ENCODE measurements around the gene CCDC8.

The CCDC8 gene

DNA sequence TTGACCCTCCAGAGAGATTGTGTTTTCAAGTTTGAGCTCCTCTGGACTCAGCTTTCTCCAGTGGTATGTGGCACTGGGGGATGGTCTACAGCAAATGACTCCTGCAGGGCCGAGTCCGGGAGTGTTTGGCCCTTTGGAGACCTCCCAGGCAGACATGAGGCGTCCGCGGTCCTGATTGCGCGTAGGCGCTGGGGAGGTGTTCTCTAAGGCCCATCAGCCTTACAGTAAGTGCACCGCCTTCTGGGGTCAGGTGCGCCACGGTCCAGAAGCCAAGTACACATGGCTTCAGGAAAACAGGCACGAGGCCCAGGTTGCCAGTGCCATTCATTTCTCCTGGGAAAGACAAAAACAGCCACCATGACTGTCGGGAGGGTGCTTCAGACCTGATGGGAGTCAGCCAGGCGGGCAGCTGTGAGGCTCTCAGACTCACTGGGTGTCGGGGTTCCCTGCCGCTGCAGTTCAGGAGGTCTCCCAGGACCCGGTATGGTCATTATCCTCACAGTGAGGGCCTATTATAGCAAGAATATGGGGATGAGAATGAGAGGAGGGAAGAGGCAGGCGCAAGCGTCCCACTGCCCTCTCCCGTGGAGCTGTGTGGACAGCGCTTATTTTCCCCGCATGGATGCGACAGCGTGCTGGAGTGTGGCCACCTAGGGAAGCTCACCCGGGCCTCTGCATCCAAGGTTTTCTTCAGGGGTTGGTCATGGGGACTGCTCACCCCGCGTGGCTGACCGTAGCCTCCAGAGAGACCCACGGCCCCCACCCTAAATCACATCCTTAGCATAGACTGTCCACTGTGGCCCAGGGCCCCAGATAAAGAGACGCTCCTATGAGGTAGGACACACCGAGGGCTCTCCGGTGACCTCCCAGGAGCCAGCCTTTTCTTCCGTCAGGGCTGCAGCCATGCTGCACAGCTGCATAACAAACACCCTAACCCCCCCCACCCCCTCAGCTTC lies 21.8 kb downstream of the CCDC8 start:
- TF ChIP-seq, protein P1, sequence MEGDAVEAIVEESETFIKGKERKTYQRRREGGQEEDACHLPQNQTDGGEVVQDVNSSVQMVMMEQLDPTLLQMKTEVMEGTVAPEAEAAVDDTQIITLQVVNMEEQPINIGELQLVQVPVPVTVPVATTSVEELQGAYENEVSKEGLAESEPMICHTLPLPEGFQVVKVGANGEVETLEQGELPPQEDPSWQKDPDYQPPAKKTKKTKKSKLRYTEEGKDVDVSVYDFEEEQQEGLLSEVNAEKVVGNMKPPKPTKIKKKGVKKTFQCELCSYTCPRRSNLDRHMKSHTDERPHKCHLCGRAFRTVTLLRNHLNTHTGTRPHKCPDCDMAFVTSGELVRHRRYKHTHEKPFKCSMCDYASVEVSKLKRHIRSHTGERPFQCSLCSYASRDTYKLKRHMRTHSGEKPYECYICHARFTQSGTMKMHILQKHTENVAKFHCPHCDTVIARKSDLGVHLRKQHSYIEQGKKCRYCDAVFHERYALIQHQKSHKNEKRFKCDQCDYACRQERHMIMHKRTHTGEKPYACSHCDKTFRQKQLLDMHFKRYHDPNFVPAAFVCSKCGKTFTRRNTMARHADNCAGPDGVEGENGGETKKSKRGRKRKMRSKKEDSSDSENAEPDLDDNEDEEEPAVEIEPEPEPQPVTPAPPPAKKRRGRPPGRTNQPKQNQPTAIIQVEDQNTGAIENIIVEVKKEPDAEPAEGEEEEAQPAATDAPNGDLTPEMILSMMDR (conservative IDR thresholded peaks at IDR 0.05; ENCODE audit: low read depth, low read length), result no peak
- no peak for DNase-seq (ENCODE audit: low read depth)
- H3K4me3 ChIP-seq (ENCODE audit: low read length), result no peak overlapping the region

DNA sequence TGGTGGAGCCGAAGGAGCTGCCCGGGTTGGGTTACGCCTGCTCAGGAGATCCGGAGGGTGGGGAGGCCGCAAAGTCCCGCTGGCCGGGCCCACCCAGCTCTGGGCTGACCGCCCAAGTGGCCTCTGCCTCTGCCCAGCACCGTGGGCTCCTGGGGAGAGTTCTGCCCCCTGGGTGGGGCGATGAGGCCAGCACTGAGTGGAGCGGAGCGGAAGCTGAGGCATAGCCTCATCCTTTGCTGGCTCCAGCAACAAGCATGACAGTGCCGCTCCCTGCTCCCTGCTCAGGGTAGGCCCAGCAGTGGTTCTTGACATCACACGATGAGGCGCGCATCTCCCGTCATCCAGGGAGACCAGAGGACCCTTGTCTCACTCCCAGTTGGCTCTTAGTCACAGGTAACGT lies 22.5 kb downstream of the CCDC8 start:
- no peak for DNase-seq (ENCODE audit: low read depth)
- TF ChIP-seq, protein P1 (conservative IDR thresholded peaks at IDR 0.05; ENCODE audit: low read depth, low read length), result no peak
- H3K4me3 ChIP-seq (ENCODE audit: low read length), result no peak overlapping the region

DNA sequence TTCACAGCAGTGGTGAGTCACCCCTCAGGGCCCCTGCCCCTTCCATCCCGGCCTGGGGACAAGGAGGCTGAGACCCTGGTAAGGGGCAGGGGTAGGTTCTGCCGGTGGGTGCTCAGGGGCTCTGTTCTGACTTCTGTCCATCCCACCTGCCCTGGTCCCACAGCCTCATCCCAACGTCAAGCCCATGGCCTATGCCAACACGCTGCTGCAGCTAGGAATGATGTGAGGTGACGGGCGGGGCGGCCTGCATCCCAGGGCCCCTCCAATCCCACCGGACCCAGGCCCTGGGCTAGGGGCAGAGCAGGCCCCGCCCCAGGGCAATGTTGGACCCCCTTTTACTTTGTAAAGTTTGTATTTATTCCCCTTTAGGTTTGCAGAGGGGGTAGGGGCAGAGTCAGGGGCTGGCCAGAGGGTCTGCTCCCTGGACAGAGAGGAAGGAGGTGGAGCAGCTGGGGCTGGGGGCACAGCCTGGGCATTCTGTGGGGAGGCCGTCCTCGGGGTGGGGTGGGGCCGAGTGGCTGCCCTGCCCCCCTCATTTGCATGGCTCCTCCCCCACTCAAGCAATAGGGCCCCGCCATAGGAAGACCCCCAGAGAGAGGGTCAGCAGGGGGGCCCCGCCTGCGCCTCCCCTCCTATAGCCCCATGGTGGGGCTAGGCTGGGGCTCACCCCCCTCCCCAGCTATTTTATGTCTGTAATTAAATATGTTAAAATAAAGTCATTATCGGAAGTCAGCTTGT lies 23.1 kb downstream of the CCDC8 start:
- TF ChIP-seq, protein P1 (conservative IDR thresholded peaks at IDR 0.05; ENCODE audit: low read depth, low read length), result no peak
- no peak for DNase-seq (ENCODE audit: low read depth)
- H3K4me3 ChIP-seq (ENCODE audit: low read length), result no peak overlapping the region

DNA sequence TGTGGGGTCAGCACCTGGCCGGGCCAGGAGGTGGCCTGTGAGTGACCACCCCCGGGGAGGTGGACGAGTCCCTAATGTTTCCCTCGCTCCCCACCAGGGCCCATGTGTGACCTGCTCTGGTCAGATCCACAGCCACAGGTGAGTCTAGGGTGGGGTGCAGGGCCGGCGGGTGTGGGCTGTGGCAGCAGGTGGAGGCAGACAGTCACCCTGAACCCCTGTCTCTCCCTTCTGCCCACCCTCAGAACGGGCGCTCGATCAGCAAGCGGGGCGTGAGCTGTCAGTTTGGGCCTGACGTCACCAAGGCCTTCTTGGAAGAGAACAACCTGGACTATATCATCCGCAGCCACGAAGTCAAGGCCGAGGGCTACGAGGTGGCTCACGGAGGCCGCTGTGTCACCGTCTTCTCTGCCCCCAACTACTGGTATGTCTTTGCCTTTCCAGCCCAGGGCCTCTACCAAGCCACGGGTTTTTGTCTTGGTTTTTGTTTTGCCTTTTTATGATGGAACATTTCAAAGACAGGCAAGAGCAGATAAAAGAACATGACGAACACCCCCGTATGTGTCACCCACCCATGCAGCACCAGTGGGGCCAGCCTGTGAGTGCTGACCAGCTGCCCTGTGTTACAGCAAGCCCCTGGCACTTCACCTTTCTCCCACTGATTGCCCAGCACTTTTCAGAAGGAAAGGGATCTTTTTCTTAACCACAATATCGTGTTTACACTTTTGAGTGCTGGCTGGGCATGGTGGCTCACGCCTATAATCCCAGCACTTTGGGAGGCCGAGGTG lies 24.9 kb downstream of the CCDC8 start:
- no peak for DNase-seq (ENCODE audit: low read depth)
- no peak overlapping the region for H3K4me3 ChIP-seq (ENCODE audit: low read length)
- TF ChIP-seq, protein P1 (conservative IDR thresholded peaks at IDR 0.05; ENCODE audit: low read depth, low read length), result no peak

DNA sequence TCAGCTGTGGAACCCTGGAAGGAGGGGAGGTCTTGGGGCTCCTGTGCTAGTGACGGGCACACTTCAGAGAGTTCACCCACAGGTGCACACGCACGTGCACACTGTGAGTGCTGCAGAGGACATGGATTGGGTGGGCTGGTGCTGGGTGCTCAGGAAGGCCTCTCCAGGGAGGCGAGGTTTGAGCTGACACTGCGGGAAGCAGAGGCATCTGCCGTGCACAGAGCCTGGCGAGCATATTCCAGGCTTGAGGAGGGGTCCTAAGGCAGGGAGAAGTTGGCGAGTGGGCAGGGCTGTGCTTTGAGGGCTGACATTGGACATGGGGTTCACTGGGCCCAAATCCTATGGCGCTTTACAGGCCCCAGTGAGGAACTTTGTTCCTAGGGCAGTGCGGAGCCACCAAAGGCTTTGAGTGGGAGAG lies 25.6 kb downstream of the CCDC8 start:
- H3K4me3 ChIP-seq (ENCODE audit: low read length), result no peak overlapping the region
- TF ChIP-seq, protein P1 (conservative IDR thresholded peaks at IDR 0.05; ENCODE audit: low read depth, low read length), result no peak
- no peak for DNase-seq (ENCODE audit: low read depth)

DNA sequence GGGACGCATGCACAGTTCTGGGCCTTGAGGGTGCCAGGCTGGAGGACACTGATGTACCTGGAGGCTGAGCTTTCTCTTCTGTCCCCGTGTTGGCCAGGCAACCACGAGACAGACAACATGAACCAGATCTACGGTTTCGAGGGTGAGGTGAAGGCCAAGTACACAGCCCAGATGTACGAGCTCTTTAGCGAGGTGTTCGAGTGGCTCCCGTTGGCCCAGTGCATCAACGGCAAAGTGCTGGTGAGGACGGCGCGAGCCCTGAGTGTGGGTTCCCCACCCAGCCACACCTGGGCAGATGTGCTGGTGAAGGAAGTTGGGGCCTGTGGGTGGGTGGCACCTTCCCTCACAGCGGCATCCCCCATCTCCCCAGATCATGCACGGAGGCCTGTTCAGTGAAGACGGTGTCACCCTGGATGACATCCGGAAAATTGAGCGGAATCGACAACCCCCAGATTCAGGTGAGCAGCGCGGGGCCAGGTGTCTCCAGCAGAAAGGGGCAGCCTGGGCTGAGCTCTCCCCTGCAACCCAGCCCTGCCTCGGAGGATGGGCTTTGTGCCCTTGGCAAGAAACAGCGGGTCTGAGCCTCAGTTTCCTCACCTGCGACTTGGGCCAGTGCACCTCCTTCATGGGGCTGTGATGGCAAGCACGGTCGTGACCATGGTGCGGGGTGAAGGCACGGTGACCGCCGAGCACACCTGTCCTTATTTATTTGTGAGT lies 26.2 kb downstream of the CCDC8 start:
- DNase-seq (ENCODE audit: low read depth), result no peak
- H3K4me3 ChIP-seq (ENCODE audit: low read length), result no peak overlapping the region
- TF ChIP-seq, protein P1 (conservative IDR thresholded peaks at IDR 0.05; ENCODE audit: low read depth, low read length), result no peak

Measured in retinal pigment epithelial cell (primary cell).